Measurements from ENCODE around the gene LTF.

GRCh38 chr3:46488735-46489361 is 24.1 kb upstream of the LTF start:
- TF ChIP-seq ZNF384 (IDR thresholded peaks at IDR 0.05) (no peak), FOXM1 (IDR thresholded peaks at IDR 0.05; ENCODE audit: borderline replicate concordance) (no peak), FOXK2 (IDR thresholded peaks at IDR 0.05) (no peak), SUZ12 (IDR thresholded peaks at IDR 0.05) (no peak), ELF4 (IDR thresholded peaks at IDR 0.05) (no peak), HDGF (IDR thresholded peaks at IDR 0.05; ENCODE audit: borderline replicate concordance) (no peak), TARDBP (IDR thresholded peaks at IDR 0.05) (no peak), NFRKB (IDR thresholded peaks at IDR 0.05) (no peak), BHLHE40 (IDR thresholded peaks at IDR 0.05; ENCODE audit: borderline replicate concordance) (no peak), ARNT (IDR thresholded peaks at IDR 0.05) (no peak), FOXA1 (IDR thresholded peaks at IDR 0.05) (no peak)
- TF ChIP-seq, protein P1, sequence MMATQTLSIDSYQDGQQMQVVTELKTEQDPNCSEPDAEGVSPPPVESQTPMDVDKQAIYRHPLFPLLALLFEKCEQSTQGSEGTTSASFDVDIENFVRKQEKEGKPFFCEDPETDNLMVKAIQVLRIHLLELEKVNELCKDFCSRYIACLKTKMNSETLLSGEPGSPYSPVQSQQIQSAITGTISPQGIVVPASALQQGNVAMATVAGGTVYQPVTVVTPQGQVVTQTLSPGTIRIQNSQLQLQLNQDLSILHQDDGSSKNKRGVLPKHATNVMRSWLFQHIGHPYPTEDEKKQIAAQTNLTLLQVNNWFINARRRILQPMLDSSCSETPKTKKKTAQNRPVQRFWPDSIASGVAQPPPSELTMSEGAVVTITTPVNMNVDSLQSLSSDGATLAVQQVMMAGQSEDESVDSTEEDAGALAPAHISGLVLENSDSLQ (IDR thresholded peaks at IDR 0.05), result no peak
